H9 (cell line): Measurements from ENCODE around the gene ZNF318. TPM values are rescaled to one million over a fixed set of nuclear protein-coding genes. Genes with fewer than 3 reads are reported as not detected.
"Not testable (repeated sequence)": the region's sequence is repeated elsewhere in the genome, so short reads cannot be mapped to it uniquely, and the experiment has no call there.

Experiments used
- DNase-seq: peaks from one replicate; pipeline ENCODE4 v3.0.0-alpha.2; 2017
- H2AFZ ChIP-seq: one replicate; pipeline ENCODE4 v1.6.1; 2013; ENCODE audit warnings: mild to moderate bottlenecking, low read length, control low read depth, moderate library complexity
- H2AK5ac ChIP-seq: 2 replicates; pipeline ENCODE4 v1.6.1; 2013; ENCODE audit warnings: low read length, control low read depth, mixed read lengths; ENCODE audit not compliant: insufficient read length
- H2BK120ac ChIP-seq: one replicate; pipeline ENCODE4 v1.6.1; 2013; ENCODE audit warnings: low read depth, mild to moderate bottlenecking, low read length, control low read depth, inconsistent platforms; ENCODE audit not compliant: poor library complexity, severe bottlenecking
- H2BK12ac ChIP-seq: 2 replicates; pipeline ENCODE4 v1.6.1; 2013; ENCODE audit warnings: low read length, control low read depth, mixed read lengths, low read depth; ENCODE audit not compliant: insufficient read length
- H2BK15ac ChIP-seq: 2 replicates; pipeline ENCODE4 v1.6.1; 2013; ENCODE audit warnings: low read depth, low read length, control low read depth
- H2BK20ac ChIP-seq: one replicate; pipeline ENCODE4 v1.6.1; 2013; ENCODE audit warnings: low read depth, mild to moderate bottlenecking, low read length, control low read depth, inconsistent platforms; ENCODE audit not compliant: poor library complexity, severe bottlenecking
- H2BK5ac ChIP-seq: 2 replicates; pipeline ENCODE4 v1.6.1; 2013; ENCODE audit warnings: low read length, control low read depth, mixed read lengths; ENCODE audit not compliant: insufficient read length
- H3K14ac ChIP-seq: 2 replicates; pipeline ENCODE4 v1.6.1; 2013; ENCODE audit warnings: low read length, control low read depth; ENCODE audit not compliant: insufficient read depth
- H3K18ac ChIP-seq: 2 replicates; pipeline ENCODE4 v1.6.1; 2013; ENCODE audit warnings: low read depth, mild to moderate bottlenecking, mixed read lengths, low read length, control low read depth; ENCODE audit not compliant: insufficient read length
- H3K23ac ChIP-seq: 2 replicates; pipeline ENCODE4 v1.6.1; 2013; ENCODE audit warnings: low read length, control low read depth, mixed read lengths, low read depth; ENCODE audit not compliant: insufficient read length
- H3K23me2 ChIP-seq: 2 replicates; pipeline ENCODE4 v1.6.1; 2013; ENCODE audit warnings: low read depth, mild to moderate bottlenecking, mixed read lengths, low read length, control low read depth; ENCODE audit not compliant: insufficient read length, poor library complexity, severe bottlenecking
- H3K27ac ChIP-seq: 2 replicates; pipeline ENCODE4 v1.5.1; 2013; ENCODE audit warnings: low read length, control low read depth, mixed read lengths, low read depth; ENCODE audit not compliant: insufficient read length
- H3K27me3 ChIP-seq: 2 replicates; pipeline ENCODE4 v1.6.1; 2013; ENCODE audit warnings: low read length, control low read depth, inconsistent platforms; ENCODE audit not compliant: insufficient read depth
- H3K4ac ChIP-seq: 2 replicates; pipeline ENCODE4 v1.6.1; 2013; ENCODE audit warnings: low read depth, mild to moderate bottlenecking, control low read depth, inconsistent platforms, low read length, moderate library complexity
- H3K4me1 ChIP-seq: 2 replicates; pipeline ENCODE4 v1.6.1; 2013; ENCODE audit warnings: low read length, control low read depth, inconsistent platforms; ENCODE audit not compliant: insufficient read depth
- H3K4me2 ChIP-seq: 2 replicates; pipeline ENCODE4 v1.6.1; 2013; ENCODE audit warnings: low read length, control low read depth, mixed read lengths; ENCODE audit not compliant: insufficient read length, insufficient read depth
- H3K56ac ChIP-seq: 2 replicates; pipeline ENCODE4 v1.6.1; 2013; ENCODE audit warnings: low read depth, mild to moderate bottlenecking, mixed read lengths, low read length, control low read depth; ENCODE audit not compliant: insufficient read length
- H3K79me1 ChIP-seq: 2 replicates; pipeline ENCODE4 v1.6.1; 2013; ENCODE audit warnings: low read depth, mild to moderate bottlenecking, moderate library complexity, low read length, control low read depth, inconsistent platforms; ENCODE audit not compliant: insufficient read depth, poor library complexity, severe bottlenecking
- H3K79me2 ChIP-seq: 2 replicates; pipeline ENCODE4 v1.6.1; 2013; ENCODE audit warnings: low read length, control low read depth, inconsistent platforms; ENCODE audit not compliant: insufficient read depth
- H3K9ac ChIP-seq: 2 replicates; pipeline ENCODE4 v1.6.1; 2013; ENCODE audit warnings: low read length, control low read depth, mixed read lengths; ENCODE audit not compliant: insufficient read length; ENCODE audit errors: extremely low read depth
- H3K9me3 ChIP-seq: one replicate; pipeline ENCODE4 v1.6.1; 2013; ENCODE audit warnings: low read depth, low read length, inconsistent platforms; ENCODE audit not compliant: control insufficient read depth
- H3T11ph ChIP-seq: one replicate; pipeline ENCODE4 v1.6.1; 2013; ENCODE audit warnings: mild to moderate bottlenecking, low read length, control low read depth, inconsistent platforms
- H4K20me1 ChIP-seq: one replicate; pipeline ENCODE4 v1.6.1; 2013; ENCODE audit not compliant: control insufficient read depth, insufficient read length, insufficient read depth
- H4K5ac ChIP-seq: 2 replicates; pipeline ENCODE4 v1.6.1; 2013; ENCODE audit warnings: low read depth, mild to moderate bottlenecking, mixed read lengths, low read length, control low read depth; ENCODE audit not compliant: insufficient read length
- H4K8ac ChIP-seq: replicated peaks from 2 replicates; pipeline ENCODE4 v1.6.1; 2013; ENCODE audit warnings: low read length, control low read depth, mixed read lengths, low read depth; ENCODE audit not compliant: insufficient read length
- H4K91ac ChIP-seq: 2 replicates; pipeline ENCODE4 v1.6.1; 2013; ENCODE audit warnings: low read depth, mild to moderate bottlenecking, moderate library complexity, mixed read lengths, low read length, control low read depth; ENCODE audit not compliant: insufficient read length
- H3K27ac Mint-ChIP-seq, 3 experiments: 2 replicates in 2 of 3; 3 replicates in 1 of 3; pipeline ENCODE4 v1.8.0; 2020 to 2021; ENCODE audit warnings: mixed read lengths in 3 of 3, mild to moderate bottlenecking in 1 of 3, moderate library complexity in 1 of 3
- H3K27me3 Mint-ChIP-seq: 2 replicates; pipeline ENCODE4 v1.8.0; 2021; ENCODE audit warnings: low read depth, mild to moderate bottlenecking, moderate library complexity, mixed read lengths
- H3K36me3 Mint-ChIP-seq, 3 experiments: 2 replicates in 2 of 3; 3 replicates in 1 of 3; pipeline ENCODE4 v1.8.0; 2020 to 2021; ENCODE audit warnings: low read depth in 3 of 3, mixed read lengths in 3 of 3; ENCODE audit not compliant: insufficient read depth in 1 of 3
- H3K4me1 Mint-ChIP-seq, 2 experiments: 2 replicates each; pipeline ENCODE4 v1.8.0; 2020; ENCODE audit warnings: mixed read lengths in 2 of 2
- H3K4me3 Mint-ChIP-seq, 2 experiments: 2 replicates in 1 of 2; 3 replicates in 1 of 2; pipeline ENCODE4 v1.8.0; 2020 to 2021; ENCODE audit warnings: mild to moderate bottlenecking in 2 of 2, mixed read lengths in 2 of 2, moderate library complexity in 1 of 2
- H3K9me3 Mint-ChIP-seq, 2 experiments: 2 replicates in 1 of 2; 3 replicates in 1 of 2; pipeline ENCODE4 v1.8.0; 2020; ENCODE audit warnings: mild to moderate bottlenecking in 2 of 2, mixed read lengths in 2 of 2, moderate library complexity in 1 of 2
- WGBS: extraction: QIAGEN DNeasy Blood & Tissue Kit; methylation state at CpG from one replicate; pipeline ENCODE4 v1.1.7; 2013; ENCODE audit warnings: missing lambda C conversion rate, low lambda C conversion rate, mixed read lengths; ENCODE audit not compliant: insufficient read length; ENCODE audit errors: extremely low coverage; 5-methylcytosine and 5-hydroxymethylcytosine counted together
- total RNA-seq: library from RNA; stranded (reverse); gene quantifications from 2 replicates; pipeline ENCODE4 v1.2.1, GENCODE V29; 2021
- TF ChIP-seq, protein P1 (sequence below): fragments of 200-600 bp; sonication (generic); conservative IDR thresholded peaks from 3 replicates; pipeline ENCODE4 v1.8.0; 2021; ENCODE audit warnings: antibody characterized with exemption, mild to moderate bottlenecking

ZNF318 gene
- total RNA-seq, 1 experiment from 2014 or later: 16.3 TPM

DNA sequence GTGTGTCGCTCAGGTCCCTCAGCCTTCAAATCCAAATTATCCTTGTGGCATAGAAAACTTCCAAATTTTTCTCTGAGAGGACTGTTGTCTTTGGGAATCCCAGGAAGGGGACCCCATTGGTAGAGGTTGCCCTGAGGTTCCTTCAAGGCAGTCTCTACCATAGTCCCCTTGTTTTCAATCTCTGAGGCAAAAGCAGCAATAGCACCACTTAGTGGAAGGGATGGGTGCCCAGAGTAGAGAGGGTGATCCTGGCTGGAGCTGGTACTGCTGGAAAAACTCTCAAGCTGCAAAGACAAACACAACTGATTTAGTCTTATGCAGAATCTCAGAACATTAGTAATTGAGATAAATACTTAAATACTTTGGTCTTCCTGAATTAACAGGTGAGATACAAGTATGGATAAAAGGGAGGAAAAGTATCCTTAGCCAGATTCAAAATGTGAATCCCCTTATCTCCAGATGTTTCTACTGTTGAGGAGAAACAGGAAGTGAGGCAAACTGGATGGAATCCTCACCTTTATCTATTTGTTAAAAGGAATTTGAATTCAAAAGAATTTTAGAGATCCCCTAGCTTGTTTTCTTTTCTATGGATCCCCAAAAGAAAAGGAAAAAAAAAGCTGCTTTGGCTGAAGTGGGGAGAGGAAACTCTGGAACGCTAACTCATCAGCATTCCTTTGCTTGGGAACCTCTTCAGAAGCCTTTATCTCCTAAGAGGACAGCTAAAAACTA, 13.4 kb downstream of the ZNF318 start:
- no peaks in the 10 kb centered on the region for H3K79me1 ChIP-seq
- no peak overlapping the region for H3K23ac ChIP-seq
- Mint-ChIP-seq H3K4me1 (peaks cover 7 to 19% of the 10 kb centered on the region in 2 experiments), H3K27me3 (no peaks in the 10 kb centered on the region), H3K36me3 (peaks cover 14 to 60% (median 39%) of the 10 kb centered on the region in 3 experiments; a peak in 6 of 7 replicates), H3K9me3 (no peaks in the 10 kb centered on the region), H3K4me3 (no peak overlapping the region), H3K27ac (peak overlapping the region; percentile 27 to 50 (median 32); a peak in 3 of 7 replicates)
- no peak overlapping the region for H3K14ac ChIP-seq
- H2BK12ac ChIP-seq: peak overlapping the region; percentile 35
- peak; percentile 40 for DNase-seq
- H3K27ac ChIP-seq: peak overlapping the region; percentile 98
- no peak overlapping the region for H4K91ac ChIP-seq
- H2AFZ ChIP-seq: no peak overlapping the region
- H3K18ac ChIP-seq: no peak overlapping the region
- H3K9me3 ChIP-seq: no peaks in the 10 kb centered on the region
- H4K5ac ChIP-seq: no peak overlapping the region
- H2AK5ac ChIP-seq: no peak overlapping the region
- no peaks in the 10 kb centered on the region for H3K23me2 ChIP-seq
- no peak overlapping the region for H2BK120ac ChIP-seq
- H3K27me3 ChIP-seq: no peaks in the 10 kb centered on the region
- H2BK15ac ChIP-seq: no peak overlapping the region
- peak overlapping the region; percentile 26 for H2BK20ac ChIP-seq
- H3K79me2 ChIP-seq: no peaks in the 10 kb centered on the region
- no CpG with 5 or more reads among the region's 2 CpGs for WGBS
- no peak overlapping the region for H3K4ac ChIP-seq
- H3K56ac ChIP-seq: no peak overlapping the region
- no peak overlapping the region for H3T11ph ChIP-seq
- no peak overlapping the region for H4K8ac ChIP-seq
- peaks cover 6% of the 10 kb centered on the region; the same call in 1 of the 2 replicates for H3K4me1 ChIP-seq
- no peak overlapping the region for H3K4me2 ChIP-seq
- H4K20me1 ChIP-seq: no peaks in the 10 kb centered on the region
- H3K9ac ChIP-seq: peak overlapping the region; percentile 31
- no peak overlapping the region for H2BK5ac ChIP-seq
- TF ChIP-seq, protein P1, sequence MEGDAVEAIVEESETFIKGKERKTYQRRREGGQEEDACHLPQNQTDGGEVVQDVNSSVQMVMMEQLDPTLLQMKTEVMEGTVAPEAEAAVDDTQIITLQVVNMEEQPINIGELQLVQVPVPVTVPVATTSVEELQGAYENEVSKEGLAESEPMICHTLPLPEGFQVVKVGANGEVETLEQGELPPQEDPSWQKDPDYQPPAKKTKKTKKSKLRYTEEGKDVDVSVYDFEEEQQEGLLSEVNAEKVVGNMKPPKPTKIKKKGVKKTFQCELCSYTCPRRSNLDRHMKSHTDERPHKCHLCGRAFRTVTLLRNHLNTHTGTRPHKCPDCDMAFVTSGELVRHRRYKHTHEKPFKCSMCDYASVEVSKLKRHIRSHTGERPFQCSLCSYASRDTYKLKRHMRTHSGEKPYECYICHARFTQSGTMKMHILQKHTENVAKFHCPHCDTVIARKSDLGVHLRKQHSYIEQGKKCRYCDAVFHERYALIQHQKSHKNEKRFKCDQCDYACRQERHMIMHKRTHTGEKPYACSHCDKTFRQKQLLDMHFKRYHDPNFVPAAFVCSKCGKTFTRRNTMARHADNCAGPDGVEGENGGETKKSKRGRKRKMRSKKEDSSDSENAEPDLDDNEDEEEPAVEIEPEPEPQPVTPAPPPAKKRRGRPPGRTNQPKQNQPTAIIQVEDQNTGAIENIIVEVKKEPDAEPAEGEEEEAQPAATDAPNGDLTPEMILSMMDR: peak; percentile 64

DNA sequence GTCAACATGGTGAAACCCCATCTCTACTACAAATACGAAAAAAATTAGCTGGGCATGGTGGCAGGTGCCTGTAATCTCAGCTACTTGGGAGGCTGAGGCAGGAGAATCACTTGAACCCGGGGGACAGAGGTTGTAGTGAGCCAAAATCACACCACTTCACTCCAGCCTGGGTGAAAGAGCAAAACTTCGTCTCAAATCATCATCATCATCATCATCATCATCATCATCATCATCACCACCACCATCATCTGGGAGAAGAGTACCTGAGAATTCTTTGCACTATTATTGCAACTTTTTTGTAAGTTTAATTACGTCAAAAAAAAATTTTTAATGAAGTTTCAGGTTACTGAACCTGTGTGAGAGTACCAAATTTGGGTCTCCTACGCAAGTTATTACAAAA, 17.5 kb downstream of the ZNF318 start:
- not testable (repeated sequence) for H2AK5ac ChIP-seq
- H3K36me3 Mint-ChIP-seq: peaks cover 9 to 40% (median 27%) of the 10 kb centered on the region in 3 experiments; a peak in 6 of 7 replicates

More for the DNA sequence above, 17.5 kb downstream of the ZNF318 start:
- WGBS: no CpG with 5 or more reads among the region's 5 CpGs
- H3T11ph ChIP-seq, H4K5ac ChIP-seq, H3K27ac Mint-ChIP-seq, H3K9ac ChIP-seq, H3K4me3 Mint-ChIP-seq, H2BK12ac ChIP-seq, H3K4ac ChIP-seq, H2BK120ac ChIP-seq, H3K23me2 ChIP-seq, H3K27me3 ChIP-seq, H2BK15ac ChIP-seq, H3K27ac ChIP-seq, H2BK5ac ChIP-seq, H3K79me2 ChIP-seq, H3K9me3 Mint-ChIP-seq, H3K79me1 ChIP-seq, H3K23ac ChIP-seq, H4K20me1 ChIP-seq, H4K8ac ChIP-seq, H3K14ac ChIP-seq, H3K27me3 Mint-ChIP-seq, H2BK20ac ChIP-seq, H3K56ac ChIP-seq, H4K91ac ChIP-seq, DNase-seq, H3K9me3 ChIP-seq, H3K4me2 ChIP-seq, H3K18ac ChIP-seq, H3K4me1 ChIP-seq, H2AFZ ChIP-seq: not testable (repeated sequence)
- peaks cover 4 to 12% of the 10 kb centered on the region in 2 experiments for H3K4me1 Mint-ChIP-seq
